T-helper 2 cell (primary cell): ENCODE results near the gene GNAQ.
A peak's percentile ranks its signal among the peaks of the same experiment; 100 is the strongest.

Experiments
- DNase-seq, 5 experiments: peaks; one replicate each; pipeline versions ENCODE4 v3.0.0 to v3.0.0-alpha.2; 2012 to 2022

Gene GNAQ

GRCh38 chr9:77841739-77842386, 189.7 kb downstream of the GNAQ start:
- peak in 1 of 5 experiments; percentile 30 for DNase-seq

- DNase-seq: no peak
Observed at GRCh38 chr9:77839459-77840140, 192.0 kb downstream of the GNAQ start.

DNA sequence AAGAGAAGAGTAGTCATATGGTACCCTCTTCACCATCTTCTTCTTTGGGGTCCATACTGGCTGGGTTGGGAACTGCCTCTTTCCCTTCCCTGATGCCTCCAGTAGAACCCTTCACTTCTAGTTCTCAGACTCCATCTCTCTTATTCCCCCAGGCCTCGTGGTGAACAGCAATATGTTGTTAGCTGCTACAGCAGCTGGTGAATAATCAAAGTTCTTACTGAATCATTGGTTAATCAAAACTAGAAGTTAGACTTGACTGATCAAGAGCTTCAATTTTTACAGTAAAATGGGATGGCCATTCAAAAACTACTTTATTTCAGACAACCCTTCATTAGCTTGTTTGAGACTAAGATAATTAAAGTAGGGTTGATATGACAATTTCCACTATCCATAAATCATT, 192.6 kb downstream of the GNAQ start:
- no peak for DNase-seq

GRCh38 chr9:77834898-77835488, 196.6 kb downstream of the GNAQ start:
- no peak for DNase-seq

DNA sequence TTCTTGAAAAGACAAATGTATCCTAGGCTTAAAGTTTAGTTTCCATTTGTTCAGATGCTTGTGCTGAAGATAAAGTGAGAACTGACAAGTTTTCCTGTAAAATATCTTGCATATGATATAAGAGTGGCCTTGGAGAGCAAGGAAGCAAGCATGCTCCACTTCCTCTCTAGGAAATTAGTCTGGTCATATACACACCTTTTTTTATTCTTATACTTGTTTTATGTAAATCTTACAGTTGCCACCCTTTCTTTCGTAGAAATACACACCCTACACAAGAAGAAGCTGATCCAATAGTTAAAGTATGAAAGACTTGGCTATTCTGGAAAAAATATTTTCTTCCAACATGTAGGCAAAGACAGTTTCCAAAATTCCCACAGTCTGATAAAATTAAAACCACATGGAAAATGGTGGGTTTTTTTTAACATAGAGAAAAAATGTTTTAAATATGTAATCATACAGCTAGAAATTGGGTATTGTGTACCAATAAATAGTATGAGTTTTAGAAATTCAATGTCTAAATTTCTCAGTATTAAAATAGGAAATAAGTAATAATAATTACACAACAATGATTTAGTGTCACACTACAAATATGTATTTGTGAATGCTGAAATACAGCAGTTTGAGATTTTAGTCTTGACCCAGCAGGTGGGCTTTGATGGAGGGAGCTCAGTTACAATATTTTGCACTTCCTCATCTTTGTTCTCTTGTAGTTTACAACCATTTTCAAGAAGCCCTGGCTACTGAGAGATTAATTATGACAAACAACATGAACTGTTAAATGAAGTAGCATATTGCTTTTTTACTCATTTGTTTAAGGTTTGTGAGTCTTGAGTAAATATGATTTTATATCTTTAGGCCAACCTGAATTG, 197.8 kb downstream of the GNAQ start:
- DNase-seq: no peak

DNA sequence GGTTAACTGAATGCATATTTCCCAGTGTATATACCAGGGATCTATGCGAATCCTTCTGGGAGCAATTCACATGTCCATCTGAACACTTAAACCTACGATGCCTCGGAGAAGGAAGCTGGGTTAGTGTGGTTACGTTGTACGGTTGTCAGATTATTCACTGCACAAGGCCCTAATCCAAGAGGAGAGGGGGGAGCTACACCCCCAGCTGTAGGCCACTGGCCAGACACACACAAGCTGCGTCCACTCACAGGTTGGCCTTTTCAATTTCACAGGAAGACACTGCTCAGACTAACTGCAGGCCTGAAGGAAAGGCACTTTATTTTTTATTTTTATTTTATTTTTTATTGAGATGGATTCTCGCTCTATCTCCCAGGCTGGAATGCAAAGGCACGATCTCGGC, 199.0 kb downstream of the GNAQ start:
- DNase-seq: no peak

- no peak for DNase-seq
Observed at GRCh38 chr9:77831781-77832180, 199.8 kb downstream of the GNAQ start.

DNA sequence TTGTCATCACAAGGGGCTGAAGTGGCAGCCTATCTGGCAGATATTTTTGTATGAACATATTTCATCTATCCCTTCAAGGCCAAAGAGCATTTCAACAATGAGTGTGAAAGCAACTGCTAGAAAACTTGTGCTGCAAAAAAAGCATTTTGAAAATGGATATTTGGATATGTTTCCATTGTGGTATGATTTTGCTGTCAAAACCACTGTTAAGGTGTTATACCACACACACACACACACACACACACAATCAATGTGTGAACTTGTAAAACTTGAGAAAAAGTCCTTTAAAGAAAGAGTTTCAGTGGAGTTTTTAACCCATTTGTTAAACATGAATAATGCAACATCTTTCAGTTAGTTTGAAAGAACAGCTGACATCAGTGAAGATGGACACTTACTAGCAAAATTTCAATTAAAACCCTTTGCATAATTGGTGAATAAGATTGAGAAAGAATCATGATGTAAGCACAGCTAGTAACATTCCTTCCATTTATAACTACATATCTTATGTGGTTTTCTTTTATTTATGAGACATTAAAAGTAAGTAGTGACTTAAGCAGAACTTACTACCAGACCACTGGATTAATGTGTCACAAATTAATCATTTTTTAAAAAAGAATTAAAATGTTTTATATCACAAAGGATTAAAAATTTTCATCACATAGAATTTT, 200.9 kb downstream of the GNAQ start:
- DNase-seq: peak in 1 of 5 experiments; percentile 55

DNA sequence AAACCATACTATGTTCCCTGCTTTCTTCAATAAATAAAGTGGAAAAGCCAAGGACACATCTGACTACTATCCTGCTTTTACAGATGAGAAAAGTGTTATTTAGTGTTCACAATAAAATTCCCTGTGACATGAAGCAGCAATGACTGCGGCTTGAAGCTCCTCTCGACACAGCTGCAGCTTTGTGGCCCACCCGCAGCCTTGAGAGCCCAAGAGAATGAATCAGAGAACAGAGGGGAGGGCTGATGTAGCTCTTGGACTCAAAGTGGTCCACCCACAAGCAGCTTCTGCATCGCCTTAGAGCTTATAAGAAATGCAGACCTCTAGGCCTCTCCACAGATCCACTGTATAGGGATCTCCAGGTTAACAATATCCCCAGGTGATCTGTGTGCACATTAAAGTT, 202.2 kb downstream of the GNAQ start:
- no peak for DNase-seq

- peak in 1 of 5 experiments; percentile 59 for DNase-seq
Observed at GRCh38 chr9:77827104-77827784, 204.4 kb downstream of the GNAQ start.

- peak in 1 of 5 experiments; percentile 14 for DNase-seq
Observed at GRCh38 chr9:77826621-77827020, 205.0 kb downstream of the GNAQ start.

GRCh38 chr9:77826116-77826515, 205.5 kb downstream of the GNAQ start:
- no peak for DNase-seq

GRCh38 chr9:77825361-77825760, 206.2 kb downstream of the GNAQ start:
- DNase-seq: no peak

DNA sequence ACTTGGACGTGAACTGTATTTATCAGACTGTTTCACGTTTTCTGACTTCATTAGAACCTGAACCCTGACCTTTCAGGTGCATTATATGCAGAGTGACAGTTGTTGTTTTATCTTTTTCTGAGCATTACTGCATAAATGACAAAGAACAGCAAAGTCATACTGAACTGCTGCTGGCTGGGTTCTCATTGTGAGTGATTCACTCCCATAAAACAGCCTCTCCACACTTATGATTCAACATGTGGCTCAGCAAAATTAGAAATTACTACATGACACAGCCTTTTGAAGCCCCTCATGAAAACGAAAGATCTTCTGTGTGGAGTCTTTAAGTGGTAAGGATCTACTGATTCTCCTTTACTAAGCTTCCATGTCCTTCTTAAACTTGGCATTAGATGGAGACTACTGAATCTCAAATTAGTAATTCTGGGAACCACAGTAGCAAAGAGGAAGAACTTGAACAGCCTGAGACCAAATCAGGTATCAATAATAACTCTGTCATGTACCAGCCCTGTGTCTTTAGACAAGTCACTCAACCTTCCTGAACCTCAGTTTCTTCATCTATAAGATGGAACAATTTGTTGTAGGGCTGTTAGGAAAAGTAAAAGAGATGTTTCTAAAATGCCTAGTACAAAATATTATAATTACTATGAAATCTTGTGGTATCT, 211.2 kb downstream of the GNAQ start:
- DNase-seq: peak in 1 of 5 experiments; percentile 68

DNA sequence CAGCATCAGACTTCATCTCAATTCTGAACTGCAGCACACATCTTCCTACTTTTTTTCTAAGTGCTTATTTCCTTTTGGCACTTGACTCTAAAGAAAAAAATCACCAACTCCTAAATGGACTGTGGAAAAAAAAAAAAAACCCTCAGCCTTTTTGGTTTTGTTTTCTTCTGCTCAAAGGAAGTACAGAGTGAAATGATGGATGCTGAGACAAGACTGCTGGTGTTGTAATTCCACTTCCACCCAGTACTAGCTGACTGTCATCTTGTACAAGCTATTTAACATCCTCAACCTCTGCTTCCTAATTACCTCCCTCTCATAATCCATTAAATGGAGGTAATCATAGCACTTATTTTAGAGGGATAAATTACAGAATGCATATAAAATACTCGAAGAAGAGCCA, 212.0 kb downstream of the GNAQ start:
- DNase-seq: peak in 1 of 5 experiments; percentile 77

DNA sequence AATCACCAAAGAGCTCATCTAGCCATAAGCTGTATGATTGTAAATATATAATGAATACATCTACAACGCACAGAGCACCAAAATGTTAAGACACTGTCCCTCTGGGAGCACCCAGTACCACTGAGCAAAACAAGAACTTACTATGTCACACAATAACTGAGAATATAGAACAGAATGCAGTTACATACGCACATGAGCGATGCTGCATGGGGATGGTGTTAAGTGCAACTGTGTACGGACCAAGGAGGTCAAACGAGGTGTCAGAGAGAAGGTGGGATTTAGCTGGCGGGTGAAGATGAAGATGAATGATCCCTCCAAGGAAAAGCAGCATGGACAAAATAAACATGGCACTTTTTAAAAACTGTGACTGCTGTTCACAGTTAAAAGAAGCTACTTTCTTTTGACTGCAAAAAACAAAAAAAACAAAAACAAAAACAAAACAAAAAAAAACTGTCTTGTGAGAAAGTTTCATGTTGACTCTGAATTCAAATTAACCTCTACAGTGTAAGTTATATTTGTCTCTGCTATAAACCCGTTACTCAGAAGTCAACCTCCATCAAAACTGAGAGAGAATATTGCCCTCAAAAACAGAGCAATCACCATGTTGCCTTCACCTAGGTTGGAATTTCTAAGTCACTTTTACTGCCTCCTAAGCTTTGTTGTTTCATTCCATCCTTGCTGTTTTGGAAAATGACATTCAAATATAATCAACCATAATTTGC, 213.9 kb downstream of the GNAQ start:
- DNase-seq: peak in 1 of 5 experiments; percentile 49

DNA sequence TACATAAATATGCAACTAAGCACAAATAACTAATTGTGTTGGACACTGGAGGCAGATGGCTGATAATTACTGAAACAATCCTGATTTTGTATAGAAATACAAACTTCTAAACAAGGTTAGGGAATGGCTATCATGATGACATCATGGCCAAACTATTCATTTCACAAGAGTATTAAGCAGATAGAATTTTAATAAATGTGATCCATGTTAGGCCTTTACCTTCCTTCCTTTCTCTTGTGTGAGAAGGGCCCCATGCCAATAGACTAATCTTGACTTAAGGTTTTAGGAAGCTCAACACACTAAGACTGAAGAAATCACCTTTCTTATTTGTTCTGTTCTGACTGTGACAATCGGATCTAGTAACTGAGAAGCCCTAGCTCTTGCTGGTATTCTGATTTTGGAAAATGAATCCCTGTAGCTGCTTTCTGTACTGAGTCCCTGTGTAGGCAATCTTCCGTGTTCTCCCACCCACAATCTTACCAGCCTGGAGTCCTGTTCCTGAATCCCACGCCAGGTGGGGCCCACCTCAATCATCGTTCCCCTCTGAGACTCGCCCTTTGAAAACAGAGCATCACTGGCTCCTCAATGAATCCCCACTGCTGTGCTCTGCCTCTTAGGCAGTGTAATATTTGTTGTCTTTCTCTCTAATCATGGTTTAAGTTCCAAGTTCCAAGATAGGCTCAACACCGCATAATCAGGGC, 214.8 kb downstream of the GNAQ start:
- no peak for DNase-seq

- DNase-seq: no peak
Observed at GRCh38 chr9:77815260-77815659, 216.4 kb downstream of the GNAQ start.

DNA sequence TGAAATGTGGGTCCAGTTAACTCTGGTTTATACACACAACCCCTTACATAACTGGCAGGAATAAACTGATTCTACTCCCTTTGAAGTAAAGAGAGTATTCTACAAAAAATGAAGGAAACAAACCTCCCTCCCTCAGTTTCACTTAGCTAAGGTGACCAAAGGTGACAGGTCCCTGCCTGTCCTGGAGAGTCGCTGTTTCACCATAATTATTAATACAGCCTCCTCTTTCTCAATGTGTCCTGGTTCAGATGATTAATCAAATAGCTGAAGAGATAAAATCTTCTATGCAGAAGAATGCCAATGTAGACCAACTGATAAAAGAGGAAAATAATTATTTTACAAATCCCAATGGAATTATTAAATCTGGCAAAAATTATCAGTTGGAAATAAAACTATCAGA, 219.8 kb downstream of the GNAQ start:
- DNase-seq: no peak

DNA sequence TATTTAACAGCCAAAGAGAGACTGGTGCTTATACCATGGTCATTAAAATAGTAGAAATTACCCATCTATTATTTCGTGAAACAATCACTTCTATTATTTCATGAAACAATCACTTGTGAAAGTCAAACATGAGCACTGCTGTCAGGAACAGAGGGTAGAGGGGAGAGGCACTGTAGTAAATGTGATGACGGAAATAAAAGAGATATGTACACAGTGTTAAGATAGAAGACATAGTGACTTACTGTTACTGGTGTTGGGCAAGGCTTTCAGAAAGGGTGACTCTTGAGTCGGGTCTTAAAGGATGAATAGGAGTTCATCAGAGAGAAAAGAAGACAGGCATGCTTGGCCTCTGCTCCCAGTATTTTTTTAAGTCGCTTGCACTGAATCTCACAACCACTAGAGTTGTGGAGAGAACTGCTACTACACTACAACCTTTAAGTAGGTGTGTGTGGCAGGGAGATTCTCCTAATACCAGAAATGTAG, 220.9 kb downstream of the GNAQ start:
- no peak for DNase-seq
